SK-N-SH (cell line): ENCODE measurements around the gene KCNN1. TPM values are rescaled to one million over a fixed set of nuclear protein-coding genes. Genes with fewer than 3 reads are reported as not detected.

ENCODE experiments used
- CTCF ChIA-PET: fragments of 300-600, 350-600 bp; formaldehyde crosslinking; extraction: SDS; loops from one replicate; lab custom pipeline; 2021; lab: Yijun Ruan, JAX
- POLR2A ChIA-PET: fragments of 350-600 bp; sonication (Branson Sonifier 250); formaldehyde crosslinking; extraction: SDS; loops from one replicate; lab custom pipeline; 2020; ENCODE audit warnings: antibody characterized with exemption, inconsistent platforms; lab: Yijun Ruan, JAX
- DNase-seq: peaks from one replicate; pipeline ENCODE4 v3.0.0; 2012
- H2AFZ ChIP-seq: fragments of 200-600 bp; sonication (generic); 2 replicates; pipeline ENCODE4 v1.8.1; 2016; ENCODE audit warnings: antibody characterized with exemption, mild to moderate bottlenecking, low read depth
- H3F3A ChIP-seq: fragments of 200-600 bp; sonication (generic); replicated peaks from 2 replicates; pipeline ENCODE3; 2016; ENCODE audit warnings: antibody characterized with exemption, mild to moderate bottlenecking; ENCODE audit not compliant: insufficient read depth
- H3K27ac ChIP-seq, 2 experiments: fragments of 200-500 bp in 1 of 2; fragments of 200-600 bp in 1 of 2; sonication (Bioruptor generic) in 1 of 2; sonication (generic), shearing (Covaris generic) in 1 of 2; 2 replicates each; pipeline versions ENCODE4 v1.5.1 to v1.6.1; 2014 to 2016; ENCODE audit warnings: low read depth in 2 of 2, inconsistent platforms in 1 of 2, low read length in 1 of 2, mild to moderate bottlenecking in 1 of 2, mixed read lengths in 1 of 2
- H3K27me3 ChIP-seq: fragments of 200-600 bp; sonication (generic), shearing (Covaris generic); 2 replicates; pipeline ENCODE4 v1.6.1; 2016; ENCODE audit warnings: mixed run types; ENCODE audit not compliant: insufficient read depth
- H3K36me3 ChIP-seq, 2 experiments: fragments of 200-500 bp in 1 of 2; fragments of 200-600 bp in 1 of 2; sonication (Bioruptor generic) in 1 of 2; sonication (generic) in 1 of 2; replicated peaks in 1 of 2; 2 replicates each; pipeline versions ENCODE3 to v1.5.1; 2014 to 2016; ENCODE audit warnings: low read length in 1 of 2, mild to moderate bottlenecking in 1 of 2; ENCODE audit not compliant: insufficient read depth in 2 of 2, control insufficient read depth in 1 of 2
- H3K4me1 ChIP-seq, 2 experiments: fragments of 200-500 bp in 1 of 2; fragments of 200-600 bp in 1 of 2; sonication (Bioruptor generic) in 1 of 2; sonication (generic), shearing (Covaris generic) in 1 of 2; 2 replicates each; pipeline versions ENCODE4 v1.5.1 to v1.6.1; 2014 to 2016; ENCODE audit warnings: low read depth in 1 of 2, low read length in 1 of 2, mixed run types in 1 of 2; ENCODE audit not compliant: insufficient read depth in 2 of 2, control insufficient read depth in 1 of 2
- H3K4me2 ChIP-seq: fragments of 200-600 bp; sonication (generic), shearing (Covaris generic); 2 replicates; pipeline ENCODE4 v1.6.1; 2017; ENCODE audit warnings: mixed run types
- H3K4me3 ChIP-seq, 2 experiments: fragments of 200-500 bp in 1 of 2; fragments of 200-600 bp in 1 of 2; sonication (Bioruptor generic) in 1 of 2; sonication (generic), shearing (Covaris generic) in 1 of 2; 2 replicates each; pipeline versions ENCODE4 v1.5.1 to v1.8.1; 2014 to 2016; ENCODE audit warnings: low read depth in 2 of 2, inconsistent platforms in 1 of 2, low read length in 1 of 2, mild to moderate bottlenecking in 1 of 2, mixed read lengths in 1 of 2, moderate library complexity in 1 of 2
- H3K79me2 ChIP-seq: fragments of 200-600 bp; sonication (generic); 2 replicates; pipeline ENCODE4 v1.8.1; 2017; ENCODE audit warnings: mild to moderate bottlenecking; ENCODE audit not compliant: insufficient read depth
- H3K9ac ChIP-seq: fragments of 200-600 bp; sonication (generic); 2 replicates; pipeline ENCODE4 v1.6.1; 2017; ENCODE audit warnings: mixed run types
- H3K9me2 ChIP-seq: fragments of 200-600 bp; sonication (generic); 2 replicates; pipeline ENCODE4 v1.6.1; 2017; ENCODE audit warnings: mixed run types
- H3K9me3 ChIP-seq: fragments of 200-600 bp; sonication (generic); 2 replicates; pipeline ENCODE4 v1.6.1; 2017; ENCODE audit warnings: mixed run types, mild to moderate bottlenecking, moderate library complexity
- H4K20me1 ChIP-seq: fragments of 200-600 bp; sonication (generic); 2 replicates; pipeline ENCODE4 v1.6.1; 2017; ENCODE audit warnings: mild to moderate bottlenecking, mixed run types; ENCODE audit not compliant: insufficient read depth
- EZH2phosphoT487 ChIP-seq: fragments of 200-600 bp; sonication (generic); IDR thresholded peaks from 2 replicates; pipeline ENCODE4 v1.6.1; 2017; ENCODE audit warnings: low read depth, mixed run types, mild to moderate bottlenecking, antibody characterized with exemption, moderate library complexity, borderline replicate concordance
- FOSL2 ChIP-seq: IDR thresholded peaks from 2 replicates; pipeline ENCODE4 v1.4.0; 2012; ENCODE audit warnings: low read depth, mild to moderate bottlenecking, moderate library complexity, borderline replicate concordance
- FOXJ3 ChIP-seq: sonication (generic); formaldehyde crosslinking; IDR thresholded peaks from 2 replicates; pipeline ENCODE4 v1.5.1; 2020; ENCODE audit warnings: mild to moderate bottlenecking, missing genetic modification reagents
- FOXM1 ChIP-seq: IDR thresholded peaks from 2 replicates; pipeline ENCODE4 v1.4.0; 2012; ENCODE audit warnings: low read depth, mild to moderate bottlenecking
- GABPA ChIP-seq: IDR thresholded peaks from 2 replicates; pipeline ENCODE4 v1.4.0; 2012; ENCODE audit warnings: low read depth, mild to moderate bottlenecking
- NFIC ChIP-seq: IDR thresholded peaks from 2 replicates; pipeline ENCODE4 v1.4.0; 2012; ENCODE audit warnings: borderline replicate concordance
- PBX3 ChIP-seq: IDR thresholded peaks from 2 replicates; pipeline ENCODE4; 2012
- RAD21 ChIP-seq: IDR thresholded peaks from 2 replicates; pipeline ENCODE4 v1.6.1; 2012; ENCODE audit warnings: mild to moderate bottlenecking, low read length
- RFX5 ChIP-seq: IDR thresholded peaks from 2 replicates; pipeline ENCODE4 v1.6.1; 2012; ENCODE audit warnings: mild to moderate bottlenecking, improper control_type of control experiment, low read length
- RXRA ChIP-seq: IDR thresholded peaks from 2 replicates; pipeline ENCODE4 v1.4.0; 2012; ENCODE audit warnings: low read depth, mild to moderate bottlenecking, borderline replicate concordance
- SIN3A ChIP-seq: IDR thresholded peaks from 2 replicates; pipeline ENCODE4 v1.6.1; 2012; ENCODE audit warnings: low read depth, mild to moderate bottlenecking, low read length, moderate library complexity, borderline replicate concordance
- TAF1 ChIP-seq: IDR thresholded peaks from 2 replicates; pipeline ENCODE4 v1.6.1; 2012; ENCODE audit warnings: low read depth, mild to moderate bottlenecking, low read length, moderate library complexity, borderline replicate concordance
- TEAD4 ChIP-seq: IDR thresholded peaks from 2 replicates; pipeline ENCODE4 v1.4.0; 2012; ENCODE audit warnings: mild to moderate bottlenecking, borderline replicate concordance; ENCODE audit not compliant: insufficient read depth
- WGBS: methylation state at CpG from one replicate; pipeline ENCODE4 v1.1.6; 2017; ENCODE audit warnings: low lambda C conversion rate; 5-methylcytosine and 5-hydroxymethylcytosine counted together
- polyA plus RNA-seq, 3 experiments: library from polyadenylated mRNA; depleted of rRNA; stranded (reverse); fragments of >200 nt; gene quantifications; 2 replicates each; pipeline ENCODE4 v1.2.3, GENCODE V29; 2012
- TF ChIP-seq, protein P1 (sequence below): IDR thresholded peaks from 2 replicates; pipeline ENCODE4 v1.6.1; 2012; ENCODE audit warnings: mild to moderate bottlenecking, low read depth, low read length, moderate library complexity

Gene KCNN1
- polyA plus RNA-seq, 1 of the 3 experiments (the other 2 are of a cell fraction) = 3.6 TPM

DNA sequence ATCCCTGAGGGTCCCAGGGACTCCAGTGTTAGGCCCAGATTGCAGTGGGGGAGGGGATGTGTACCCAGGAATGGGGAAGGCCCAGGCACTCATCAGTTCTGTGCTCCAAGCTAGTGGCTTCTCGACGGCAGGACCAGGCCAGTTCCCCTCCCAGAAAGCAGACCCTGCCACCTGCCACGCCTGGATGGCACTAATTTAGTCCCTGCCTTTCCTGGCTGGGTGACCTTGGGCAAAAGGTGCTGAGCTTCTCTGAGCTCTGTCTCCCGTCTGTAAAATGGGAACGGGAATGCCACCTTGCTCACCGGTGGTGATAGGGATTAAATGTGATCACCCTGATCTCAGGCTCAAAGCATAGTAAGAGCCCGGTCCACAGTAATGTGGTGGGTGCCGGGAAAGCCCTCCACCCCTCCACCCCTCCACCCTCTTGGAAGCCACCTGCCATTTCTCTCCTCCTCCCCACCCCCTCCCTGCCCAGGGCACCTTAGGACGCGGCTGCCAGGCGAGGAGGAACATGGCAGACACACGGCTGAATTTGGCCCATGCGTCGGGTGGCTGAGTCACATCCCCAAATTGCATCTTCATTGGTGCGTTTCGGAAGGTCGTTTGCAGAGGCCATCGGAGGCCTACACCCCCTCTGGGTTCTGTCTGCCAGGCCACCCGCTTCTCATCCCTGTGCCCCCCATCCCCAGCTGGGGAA lies 2.3 kb downstream of the KCNN1 start:
- 85% methylated on average over 12 of the region's 19 CpGs for WGBS
- Histone ChIP-seq H3K79me2 (no peaks in the 10 kb centered on the region), H3K36me3 (no peaks in the 10 kb centered on the region), H3K9ac (no peak overlapping the region), H3K9me3 (no peaks in the 10 kb centered on the region), H2AFZ (no peak overlapping the region), H3F3A (no peaks in the 10 kb centered on the region), H3K4me1 (peaks cover 0 to 13% of the 10 kb centered on the region in 2 experiments; a peak in 2 of 4 replicates), H3K27ac (no peak overlapping the region), H3K4me3 (no peak overlapping the region), H4K20me1 (no peaks in the 10 kb centered on the region)
- DNase-seq = no peak
- POLR2A ChIA-PET = no interaction called here
- TF ChIP-seq TEAD4 (no peak), GABPA (no peak), FOXM1 (no peak), SIN3A (no peak), NFIC (no peak), EZH2phosphoT487 (no peak), RFX5 (no peak), FOSL2 (no peak), FOXJ3 (no peak), TAF1 (no peak), PBX3 (no peak), RXRA (no peak), RAD21 (no peak)
- TF ChIP-seq, protein P1, sequence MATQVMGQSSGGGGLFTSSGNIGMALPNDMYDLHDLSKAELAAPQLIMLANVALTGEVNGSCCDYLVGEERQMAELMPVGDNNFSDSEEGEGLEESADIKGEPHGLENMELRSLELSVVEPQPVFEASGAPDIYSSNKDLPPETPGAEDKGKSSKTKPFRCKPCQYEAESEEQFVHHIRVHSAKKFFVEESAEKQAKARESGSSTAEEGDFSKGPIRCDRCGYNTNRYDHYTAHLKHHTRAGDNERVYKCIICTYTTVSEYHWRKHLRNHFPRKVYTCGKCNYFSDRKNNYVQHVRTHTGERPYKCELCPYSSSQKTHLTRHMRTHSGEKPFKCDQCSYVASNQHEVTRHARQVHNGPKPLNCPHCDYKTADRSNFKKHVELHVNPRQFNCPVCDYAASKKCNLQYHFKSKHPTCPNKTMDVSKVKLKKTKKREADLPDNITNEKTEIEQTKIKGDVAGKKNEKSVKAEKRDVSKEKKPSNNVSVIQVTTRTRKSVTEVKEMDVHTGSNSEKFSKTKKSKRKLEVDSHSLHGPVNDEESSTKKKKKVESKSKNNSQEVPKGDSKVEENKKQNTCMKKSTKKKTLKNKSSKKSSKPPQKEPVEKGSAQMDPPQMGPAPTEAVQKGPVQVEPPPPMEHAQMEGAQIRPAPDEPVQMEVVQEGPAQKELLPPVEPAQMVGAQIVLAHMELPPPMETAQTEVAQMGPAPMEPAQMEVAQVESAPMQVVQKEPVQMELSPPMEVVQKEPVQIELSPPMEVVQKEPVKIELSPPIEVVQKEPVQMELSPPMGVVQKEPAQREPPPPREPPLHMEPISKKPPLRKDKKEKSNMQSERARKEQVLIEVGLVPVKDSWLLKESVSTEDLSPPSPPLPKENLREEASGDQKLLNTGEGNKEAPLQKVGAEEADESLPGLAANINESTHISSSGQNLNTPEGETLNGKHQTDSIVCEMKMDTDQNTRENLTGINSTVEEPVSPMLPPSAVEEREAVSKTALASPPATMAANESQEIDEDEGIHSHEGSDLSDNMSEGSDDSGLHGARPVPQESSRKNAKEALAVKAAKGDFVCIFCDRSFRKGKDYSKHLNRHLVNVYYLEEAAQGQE = no peak
- TF ChIP-seq, all 33 proteins: peak for 0
- CTCF ChIA-PET = interaction anchor here (0.7 to 4.3 kb wide), 5 partner anchors 23 to 31 kb away, joined by 3 to 41 read pairs (median 3); no protein-coding TSS in a partner anchor
- H3K4me2 ChIP-seq = no peak overlapping the region
- no peaks in the 10 kb centered on the region for H3K9me2 ChIP-seq
- 0 out of 2 replicates have a peak, but pooled peaks cover 4% of the 10 kb centered on the region for H3K27me3 ChIP-seq
